Esophagus squamous epithelium (tissue), 4 donors: ENCODE measurements around the gene TSPAN31.

ENCODE experiments used
- CTCF ChIP-seq, 6 experiments: fragments of 450-650 bp in 4 of 6; fragments of 200-600 bp in 2 of 6; sonication (generic) in 2 of 6; IDR thresholded peaks; one replicate each; pipeline ENCODE4 v1.5.1; 2016 to 2019; ENCODE audit warnings: antibody characterized with exemption in 6 of 6, mild to moderate bottlenecking in 4 of 6, moderate library complexity in 4 of 6
- POLR2A ChIP-seq, 4 donors: fragments of 450-650 bp; IDR thresholded peaks; one replicate each; pipeline ENCODE4 v1.6.1; 2017; ENCODE audit warnings: antibody characterized with exemption in 4 of 4, mild to moderate bottlenecking in 4 of 4, moderate library complexity in 3 of 4

GRCh38 chr12:57771236-57771872, 26.5 kb downstream of the TSPAN31 start:
- TF ChIP-seq POLR2A (IDR thresholded peaks at IDR 0.05) (no peak), CTCF (IDR thresholded peaks at IDR 0.05) (no peak)
